ENCODE data around the gene NSD2.

GRCh38 chr4:1964443-1964842 lies 93.2 kb downstream of the NSD2 start:
- TF ChIP-seq CTCF (IDR thresholded peaks at IDR 0.05; ENCODE audit: poor library complexity): no peak
- no peak for TF ChIP-seq EZH2 (IDR thresholded peaks at IDR 0.05; ENCODE audit: borderline replicate concordance)
